ENCODE measurements around the gene GFRA1.

DNA sequence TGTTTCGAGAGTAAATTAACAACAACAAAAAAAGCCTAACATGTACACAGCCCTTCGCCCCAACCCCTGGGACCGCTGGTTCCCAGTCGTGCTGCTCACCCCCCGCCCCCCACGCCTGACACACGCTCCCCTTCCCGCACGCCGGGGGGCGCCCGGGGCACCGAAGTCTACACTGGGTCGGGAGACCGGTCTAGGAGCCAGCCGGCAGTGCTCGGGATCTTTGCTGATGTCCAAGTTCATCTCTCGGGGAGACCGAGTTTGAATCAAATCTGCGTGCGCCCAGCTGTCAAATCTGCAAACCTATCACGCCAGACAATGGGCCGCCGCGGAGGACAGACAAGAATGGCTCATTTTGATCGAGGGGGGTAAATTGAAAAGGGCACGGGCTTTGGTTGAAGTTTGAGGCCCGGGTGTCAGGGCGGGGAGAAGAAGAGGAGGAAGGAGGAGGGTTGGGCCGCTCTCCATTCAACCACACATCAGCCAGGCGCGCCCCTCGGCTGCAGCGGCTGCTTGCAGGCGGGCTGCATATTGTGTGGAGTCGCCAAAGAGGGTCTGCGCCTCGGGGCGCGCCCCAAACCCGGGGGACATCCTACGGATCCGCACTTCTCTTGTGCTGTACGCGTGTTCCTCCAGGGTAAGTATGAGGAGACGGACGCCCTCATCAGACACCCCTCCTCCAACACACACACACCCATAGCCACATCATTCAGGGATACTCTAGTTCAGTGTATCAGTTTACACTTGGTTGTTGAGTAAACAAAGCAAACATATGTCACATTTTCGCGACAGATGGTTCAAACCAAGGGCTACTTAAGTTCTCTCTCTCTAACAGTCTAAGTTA, 1.3 kb upstream of the GFRA1 start:
- TF ChIP-seq, protein P1, sequence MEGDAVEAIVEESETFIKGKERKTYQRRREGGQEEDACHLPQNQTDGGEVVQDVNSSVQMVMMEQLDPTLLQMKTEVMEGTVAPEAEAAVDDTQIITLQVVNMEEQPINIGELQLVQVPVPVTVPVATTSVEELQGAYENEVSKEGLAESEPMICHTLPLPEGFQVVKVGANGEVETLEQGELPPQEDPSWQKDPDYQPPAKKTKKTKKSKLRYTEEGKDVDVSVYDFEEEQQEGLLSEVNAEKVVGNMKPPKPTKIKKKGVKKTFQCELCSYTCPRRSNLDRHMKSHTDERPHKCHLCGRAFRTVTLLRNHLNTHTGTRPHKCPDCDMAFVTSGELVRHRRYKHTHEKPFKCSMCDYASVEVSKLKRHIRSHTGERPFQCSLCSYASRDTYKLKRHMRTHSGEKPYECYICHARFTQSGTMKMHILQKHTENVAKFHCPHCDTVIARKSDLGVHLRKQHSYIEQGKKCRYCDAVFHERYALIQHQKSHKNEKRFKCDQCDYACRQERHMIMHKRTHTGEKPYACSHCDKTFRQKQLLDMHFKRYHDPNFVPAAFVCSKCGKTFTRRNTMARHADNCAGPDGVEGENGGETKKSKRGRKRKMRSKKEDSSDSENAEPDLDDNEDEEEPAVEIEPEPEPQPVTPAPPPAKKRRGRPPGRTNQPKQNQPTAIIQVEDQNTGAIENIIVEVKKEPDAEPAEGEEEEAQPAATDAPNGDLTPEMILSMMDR (conservative IDR thresholded peaks at IDR 0.05; ENCODE audit: low read length), result no peak
- no peak for TF ChIP-seq EZH2phosphoT487 (IDR thresholded peaks at IDR 0.05; ENCODE audit: borderline replicate concordance, low read depth, low read length)
